ENCODE measurements around the gene WDR31.

Gene WDR31

DNA sequence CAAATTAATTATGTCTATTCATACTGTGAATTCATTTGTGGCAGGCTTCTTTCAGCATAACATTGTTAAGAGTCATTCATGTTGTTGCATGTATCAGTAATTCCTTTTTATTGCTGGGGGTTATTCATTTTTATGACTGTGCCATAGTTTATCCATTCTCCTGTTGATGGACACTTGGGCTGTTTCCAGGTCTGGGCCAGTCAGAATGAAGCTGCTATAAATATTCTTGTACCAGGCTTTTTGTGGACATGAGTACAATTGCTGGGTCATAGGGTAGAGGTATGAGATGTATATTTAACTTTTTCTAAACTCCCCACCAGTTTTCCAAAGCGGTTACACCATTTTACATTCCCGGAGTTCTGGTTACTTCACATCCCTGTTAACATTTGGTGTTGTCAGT lies 51.0 kb downstream of the WDR31 start:
- TF ChIP-seq, protein P1, sequence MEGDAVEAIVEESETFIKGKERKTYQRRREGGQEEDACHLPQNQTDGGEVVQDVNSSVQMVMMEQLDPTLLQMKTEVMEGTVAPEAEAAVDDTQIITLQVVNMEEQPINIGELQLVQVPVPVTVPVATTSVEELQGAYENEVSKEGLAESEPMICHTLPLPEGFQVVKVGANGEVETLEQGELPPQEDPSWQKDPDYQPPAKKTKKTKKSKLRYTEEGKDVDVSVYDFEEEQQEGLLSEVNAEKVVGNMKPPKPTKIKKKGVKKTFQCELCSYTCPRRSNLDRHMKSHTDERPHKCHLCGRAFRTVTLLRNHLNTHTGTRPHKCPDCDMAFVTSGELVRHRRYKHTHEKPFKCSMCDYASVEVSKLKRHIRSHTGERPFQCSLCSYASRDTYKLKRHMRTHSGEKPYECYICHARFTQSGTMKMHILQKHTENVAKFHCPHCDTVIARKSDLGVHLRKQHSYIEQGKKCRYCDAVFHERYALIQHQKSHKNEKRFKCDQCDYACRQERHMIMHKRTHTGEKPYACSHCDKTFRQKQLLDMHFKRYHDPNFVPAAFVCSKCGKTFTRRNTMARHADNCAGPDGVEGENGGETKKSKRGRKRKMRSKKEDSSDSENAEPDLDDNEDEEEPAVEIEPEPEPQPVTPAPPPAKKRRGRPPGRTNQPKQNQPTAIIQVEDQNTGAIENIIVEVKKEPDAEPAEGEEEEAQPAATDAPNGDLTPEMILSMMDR (IDR thresholded peaks at IDR 0.05; ENCODE audit: low read depth, low read length, missing control alignments), result no peak
- in situ Hi-C loops (cut with HindIII; ENCODE audit: low sequenced_read_pairs), result loop anchor here (25.0 kb wide), 1 partner anchor 373 kb away; no protein-coding TSS in a partner anchor
- H3K4me3 ChIP-seq (ENCODE audit: low read depth, low read length), result no peak overlapping the region
- DNase-seq (ENCODE audit: low read depth), result no peak

DNA sequence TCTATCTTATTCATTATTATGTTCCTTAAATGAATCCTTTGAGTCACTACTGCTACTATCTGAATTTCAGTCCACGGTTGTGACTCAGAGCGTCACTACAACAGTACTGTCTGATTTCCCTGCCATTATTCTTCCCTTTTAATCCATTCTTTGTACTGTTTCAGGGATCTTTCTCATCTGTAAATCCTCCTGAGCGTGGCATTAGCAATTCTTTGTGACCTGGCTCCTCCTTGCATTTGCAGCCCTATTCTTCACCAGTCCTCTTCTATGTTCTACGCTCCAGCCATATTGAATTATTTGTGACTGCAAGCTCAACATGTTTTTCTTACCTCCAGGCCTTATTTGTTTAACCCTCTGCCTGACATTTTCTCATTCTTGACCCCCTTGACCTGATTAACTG lies 58.7 kb downstream of the WDR31 start:
- DNase-seq (ENCODE audit: low read depth), result no peak
- in situ Hi-C loops (cut with HindIII; ENCODE audit: low sequenced_read_pairs), result loop anchor here (25.0 kb wide), 1 partner anchor 381 kb away; no protein-coding TSS in a partner anchor
- no peak overlapping the region for H3K4me3 ChIP-seq (ENCODE audit: low read depth, low read length)
- TF ChIP-seq, protein P1 (IDR thresholded peaks at IDR 0.05; ENCODE audit: low read depth, low read length, missing control alignments), result no peak

DNA sequence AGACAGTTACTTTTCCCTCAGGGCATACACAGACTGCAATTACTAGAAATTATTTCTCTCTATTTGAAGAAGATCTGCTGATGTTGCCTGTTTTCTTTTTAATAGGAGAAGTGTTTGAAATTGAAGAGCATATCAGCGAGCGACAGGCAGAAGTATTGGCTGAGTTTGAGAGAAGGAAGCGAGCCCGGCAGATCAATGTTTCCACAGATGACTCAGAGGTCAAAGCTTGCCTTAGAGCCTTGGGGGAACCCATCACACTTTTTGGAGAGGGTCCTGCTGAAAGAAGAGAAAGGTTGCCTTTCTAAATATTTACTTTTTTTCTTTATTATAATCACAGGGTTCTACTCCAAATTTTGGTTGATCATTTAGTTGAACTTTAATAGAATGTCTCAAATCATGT lies 61.2 kb downstream of the WDR31 start:
- no peak overlapping the region for H3K4me3 ChIP-seq (ENCODE audit: low read depth, low read length)
- DNase-seq (ENCODE audit: low read depth), result no peak
- in situ Hi-C loops (cut with HindIII; ENCODE audit: low sequenced_read_pairs), result loop anchor here (25.0 kb wide), 1 partner anchor 383 kb away; no protein-coding TSS in a partner anchor
- TF ChIP-seq, protein P1 (IDR thresholded peaks at IDR 0.05; ENCODE audit: low read depth, low read length, missing control alignments), result no peak

DNA sequence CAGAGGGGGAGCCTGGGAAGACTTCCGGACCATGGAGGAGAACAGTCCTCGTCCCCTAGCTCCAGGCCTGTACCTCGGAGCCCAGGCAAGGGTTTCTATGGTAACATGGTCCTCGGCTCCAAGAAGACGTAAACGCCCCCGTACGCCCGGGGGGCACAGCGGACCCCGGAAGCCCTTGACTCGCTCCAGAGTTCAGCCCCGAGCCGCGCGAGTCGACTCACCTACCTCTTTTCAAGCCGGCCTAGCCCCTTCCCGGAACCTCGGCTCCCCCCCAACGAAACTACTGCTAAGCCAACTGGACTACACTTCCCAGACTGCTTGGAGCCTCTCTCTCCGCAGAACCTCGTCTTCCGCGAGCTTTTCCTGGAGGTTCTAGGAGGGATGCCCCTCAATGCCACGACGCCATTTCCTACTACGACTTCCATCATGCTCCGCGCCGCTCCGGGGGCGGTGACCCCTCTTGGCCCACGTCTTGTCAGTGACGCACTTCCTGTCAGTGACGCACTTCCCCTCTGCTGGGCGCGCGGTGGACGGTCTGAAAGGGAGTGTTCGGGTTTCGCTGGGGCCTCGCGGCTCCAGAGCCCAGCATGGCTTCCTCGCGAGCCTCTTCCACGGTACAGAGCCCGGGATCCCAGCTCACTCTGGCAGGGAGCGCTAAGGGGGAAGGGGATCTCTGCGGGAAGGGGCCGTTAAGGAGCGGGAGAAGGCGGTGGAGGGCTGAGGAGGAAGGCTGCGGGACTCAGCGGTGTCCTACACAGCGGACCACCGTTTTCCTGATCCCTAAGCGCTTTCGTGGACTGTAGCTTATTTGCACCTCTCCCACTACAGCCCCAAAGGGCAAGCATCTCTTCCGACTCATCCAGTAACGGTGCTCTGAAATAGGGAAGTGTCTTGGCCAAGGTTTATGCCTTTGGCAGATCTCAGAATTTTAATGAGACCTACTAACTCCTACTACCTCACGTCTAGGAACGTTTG lies 64.6 kb downstream of the WDR31 start, which contains the start of the genes CDC26 and PRPF4:
CDC26 (minus strand) TSS at position 416 of the 975 bp plus-strand sequence. CDS start 3,065 bp downstream, outside the sequence.
PRPF4 (plus strand) TSS at position 502 of the 975 bp plus-strand sequence; CDS start at position 588, 86 bp downstream.
- in situ Hi-C loops (cut with HindIII; ENCODE audit: low sequenced_read_pairs), result loop anchor here (25.0 kb wide), 1 partner anchor 387 kb away; no protein-coding TSS in a partner anchor
- TF ChIP-seq, protein P1 (IDR thresholded peaks at IDR 0.05; ENCODE audit: low read depth, low read length, missing control alignments), result no peak
- peak; percentile 99 for DNase-seq (ENCODE audit: low read depth)
- peak within 1 kb of the TSS; percentile 95 for H3K4me3 ChIP-seq (ENCODE audit: low read depth, low read length)

DNA sequence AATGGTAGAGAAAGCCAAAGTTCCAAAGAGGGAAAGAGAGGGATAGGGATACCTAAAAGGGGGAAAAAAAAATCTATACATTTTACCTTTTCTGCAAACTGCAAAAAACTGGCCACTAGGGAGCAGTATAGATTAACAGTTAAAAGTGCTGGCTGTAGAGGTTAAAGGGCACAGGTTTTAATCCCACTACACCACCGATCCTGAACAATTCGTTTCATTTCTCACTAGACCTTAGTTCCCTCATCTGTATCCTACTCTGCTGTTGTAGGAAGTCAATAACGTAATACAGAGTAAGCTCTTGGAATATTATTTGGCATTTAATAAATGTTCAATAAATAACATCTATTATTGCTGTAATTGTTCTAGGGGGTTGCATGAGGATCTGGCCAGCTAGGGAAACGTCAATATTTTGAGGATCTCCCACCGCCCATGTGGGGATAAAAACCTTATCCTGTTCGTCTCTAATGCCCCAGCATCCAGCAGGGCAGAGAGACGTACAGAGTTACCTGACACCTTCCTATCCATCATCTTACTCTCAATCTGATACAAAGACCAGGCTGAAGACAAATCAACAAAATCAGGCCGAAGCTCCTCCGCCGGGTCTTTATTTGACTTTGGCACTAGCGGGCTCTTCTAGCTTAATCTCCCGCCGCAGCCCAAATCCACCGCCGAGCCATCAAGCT lies 65.5 kb downstream of the WDR31 start:
- in situ Hi-C loops (cut with HindIII; ENCODE audit: low sequenced_read_pairs), result loop anchor here (25.0 kb wide), 1 partner anchor 388 kb away; no protein-coding TSS in a partner anchor
- DNase-seq (ENCODE audit: low read depth), result peak; percentile 20
- peak overlapping the region; percentile 95 for H3K4me3 ChIP-seq (ENCODE audit: low read depth, low read length)
- TF ChIP-seq, protein P1 (IDR thresholded peaks at IDR 0.05; ENCODE audit: low read depth, low read length, missing control alignments), result peak; percentile 63

DNA sequence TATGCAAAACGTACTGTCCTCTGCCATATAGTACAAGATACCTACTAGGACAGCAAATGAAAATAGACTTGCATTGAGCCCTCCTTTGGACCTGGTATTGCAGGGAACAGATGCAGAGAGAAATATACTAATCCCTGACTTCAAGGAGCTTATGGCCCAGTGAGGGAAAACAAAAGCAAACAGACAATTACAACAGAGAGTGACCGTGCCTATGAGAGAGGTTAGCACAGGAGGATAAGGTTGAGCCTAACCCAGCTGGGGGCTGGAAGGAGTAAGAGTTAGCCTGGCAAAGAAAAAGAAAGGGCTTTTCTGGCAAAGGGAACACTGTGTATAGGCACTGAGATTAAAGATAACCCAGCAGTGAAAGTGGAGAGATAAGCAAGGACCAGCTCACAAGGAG lies 70.2 kb downstream of the WDR31 start:
- H3K4me3 ChIP-seq (ENCODE audit: low read depth, low read length), result no peak overlapping the region
- TF ChIP-seq, protein P1 (IDR thresholded peaks at IDR 0.05; ENCODE audit: low read depth, low read length, missing control alignments), result no peak
- in situ Hi-C loops (cut with HindIII; ENCODE audit: low sequenced_read_pairs), result no loop called here
- no peak for DNase-seq (ENCODE audit: low read depth)

Measured in astrocyte of the cerebellum (primary cell).